K562 (cell line): ENCODE data around the gene MDN1. TPM values are rescaled to one million over a fixed set of nuclear protein-coding genes. Genes with fewer than 3 reads are reported as not detected.

Experiments used
- ATAC-seq: fragments of 200-7000 bp; cut with Tn5 transposase; 3 replicates; pipeline ENCODE4 v1.9.1; 2020; ENCODE audit warnings: moderate library complexity
- BruUV-seq: library from RNA; stranded (reverse); fragments of 400-500 nt; replicated peaks from 2 replicates; lab custom pipeline; 2021; lab: Mats Ljungman, UMichigan
- CTCF ChIA-PET: fragments of 300-600 bp; formaldehyde crosslinking; extraction: SDS; loops from one replicate; lab custom pipeline; 2021; ENCODE audit warnings: low intra/inter-chr PET ratio; lab: Yijun Ruan, JAX
- POLR2A ChIA-PET: fragments of 300-600, 350-650 bp; sonication (Branson Sonifier 250); formaldehyde crosslinking; extraction: SDS; loops from one replicate; lab custom pipeline; 2021; ENCODE audit warnings: antibody characterized with exemption, inconsistent platforms; lab: Yijun Ruan, JAX
- DNase-seq, 4 experiments: peaks; one replicate each; pipeline versions ENCODE4 v3.0.0 to v3.0.0-alpha.2; 2011 to 2018; ENCODE audit warnings: low spot score in 3 of 4, mixed read lengths in 3 of 4; ENCODE audit errors: extremely low read depth in 1 of 4
- FAIRE-seq: peaks from 2 replicates; lab custom pipeline; 2011; peaks lifted over from hg19 to GRCh38; lab: Jason Lieb, UNC
- H2AFZ ChIP-seq: 2 replicates; pipeline ENCODE4 v1.6.0; 2011; ENCODE audit warnings: low read depth, low read length, control low read depth, inconsistent platforms
- H3K27ac ChIP-seq: fragments of 200-600 bp; 3 replicates; pipeline ENCODE4 v1.8.0; 2011; ENCODE audit warnings: low read depth, mild to moderate bottlenecking, control low read depth, inconsistent platforms, low read length, moderate library complexity, mixed read lengths; ENCODE audit errors: extremely low read depth
- H3K27me3 ChIP-seq, 2 experiments: fragments of 300-600 bp in 1 of 2; 2 replicates in 1 of 2; 3 replicates in 1 of 2; pipeline versions ENCODE4 v1.6.0 to v1.8.0; 2011; ENCODE audit warnings: inconsistent platforms in 2 of 2, low read length in 2 of 2, mild to moderate bottlenecking in 1 of 2, mixed read lengths in 1 of 2, moderate library complexity in 1 of 2; ENCODE audit not compliant: control insufficient read depth in 2 of 2, insufficient read depth in 2 of 2
- H3K36me3 ChIP-seq: fragments of 300-600 bp; 3 replicates; pipeline ENCODE4 v1.8.0; 2011; ENCODE audit warnings: mild to moderate bottlenecking, low read length, inconsistent platforms; ENCODE audit not compliant: control insufficient read depth, insufficient read depth
- H3K4me1 ChIP-seq, 2 experiments: fragments of 200-600 bp in 1 of 2; replicated peaks in 1 of 2; 2 replicates in 1 of 2; 3 replicates in 1 of 2; pipeline versions ENCODE4 v1.5.1 to v1.8.0; 2011; ENCODE audit warnings: inconsistent platforms in 2 of 2, low read length in 2 of 2, mild to moderate bottlenecking in 1 of 2, mixed read lengths in 1 of 2, moderate library complexity in 1 of 2; ENCODE audit not compliant: control insufficient read depth in 2 of 2, insufficient read depth in 2 of 2
- H3K4me2 ChIP-seq: 2 replicates; pipeline ENCODE4 v1.6.1; 2011; ENCODE audit warnings: low read length, control low read depth, inconsistent platforms, mixed read lengths; ENCODE audit not compliant: insufficient read depth
- H3K4me3 ChIP-seq: fragments of 200-600 bp; sonication (generic), shearing (Covaris generic); 2 replicates; pipeline ENCODE4 v1.5.1; 2016; ENCODE audit warnings: control low read depth, inconsistent platforms
- H3K79me2 ChIP-seq: fragments of 200-600 bp; 3 replicates; pipeline ENCODE4 v1.8.0; 2011; ENCODE audit warnings: low read length, inconsistent platforms; ENCODE audit not compliant: control insufficient read depth, insufficient read depth
- H3K9ac ChIP-seq, 2 experiments: 2 replicates each; pipeline versions ENCODE4 v1.6.0 to v1.6.1; 2011; ENCODE audit warnings: low read depth in 2 of 2, low read length in 2 of 2, control low read depth in 1 of 2, inconsistent platforms in 1 of 2, mild to moderate bottlenecking in 1 of 2, mixed read lengths in 1 of 2; ENCODE audit not compliant: insufficient read depth in 1 of 2
- H3K9me1 ChIP-seq: one replicate; pipeline ENCODE4 v1.6.0; 2011; ENCODE audit warnings: inconsistent platforms, mild to moderate bottlenecking, low read length, moderate library complexity; ENCODE audit not compliant: control insufficient read depth, insufficient read depth
- H3K9me3 ChIP-seq: replicated peaks from 2 replicates; pipeline ENCODE4 v1.5.1; 2011; ENCODE audit warnings: low read depth, low read length, inconsistent platforms; ENCODE audit not compliant: control insufficient read depth, insufficient read depth
- H4K20me1 ChIP-seq: replicated peaks from 2 replicates; pipeline ENCODE4 v1.6.1; 2011; ENCODE audit warnings: low read length, inconsistent platforms, mixed read lengths; ENCODE audit not compliant: control insufficient read depth, insufficient read depth
- CBX2 ChIP-seq: fragments of 200-600 bp; sonication (generic); IDR thresholded peaks from one replicate; pipeline ENCODE4 v1.6.1; 2012; ENCODE audit warnings: mild to moderate bottlenecking, low read length, inconsistent platforms; ENCODE audit not compliant: insufficient read depth, poor library complexity, severe bottlenecking
- E2F3 ChIP-seq: fragments of 250-450 bp; sonication (Bioruptor Pico); IDR thresholded peaks from 2 replicates; pipeline ENCODE4 v1.4.0; 2020; ENCODE audit warnings: mild to moderate bottlenecking
- GATA2 ChIP-seq: sonication (generic); formaldehyde crosslinking; IDR thresholded peaks from 2 replicates; pipeline ENCODE4 v1.4.0; 2020; ENCODE audit warnings: mild to moderate bottlenecking, missing genetic modification reagents
- PCBP2 ChIP-seq: fragments of 200-400 bp; formaldehyde crosslinking; IDR thresholded peaks from 2 replicates; pipeline ENCODE4 v1.6.1; 2018; ENCODE audit warnings: low read length, low read depth, mild to moderate bottlenecking, moderate library complexity; ENCODE audit not compliant: poor library complexity, severe bottlenecking
- RBM39 ChIP-seq: fragments of 200-400 bp; formaldehyde crosslinking; optimal IDR thresholded peaks from 2 replicates; pipeline ENCODE3; 2018; ENCODE audit warnings: low read depth, low read length
- SIN3B ChIP-seq: fragments of 450-650 bp; IDR thresholded peaks from 2 replicates; pipeline ENCODE4 v1.6.1; 2017; ENCODE audit warnings: low read depth, mild to moderate bottlenecking, moderate library complexity
- SPI1 ChIP-seq: IDR thresholded peaks from 2 replicates; pipeline ENCODE4 v1.6.1; 2011; ENCODE audit warnings: low read depth, low read length, control low read depth, borderline replicate concordance
- TARDBP ChIP-seq: fragments of 450-650 bp; IDR thresholded peaks from 2 replicates; pipeline ENCODE4 v1.6.1; 2016
- THRAP3 ChIP-seq: fragments of 450-650 bp; IDR thresholded peaks from 2 replicates; pipeline ENCODE4 v1.6.1; 2016; ENCODE audit warnings: mild to moderate bottlenecking, inconsistent platforms, borderline replicate concordance
- ZNF436 ChIP-seq: fragments of 250-450, 450-650 bp; sonication (Bioruptor Pico); formaldehyde crosslinking; IDR thresholded peaks from 2 replicates; pipeline ENCODE4 v1.7.0; 2020; ENCODE audit warnings: mild to moderate bottlenecking
- whole genome bisulfite sequencing: fragments of 100-300 bp; shearing (Covaris generic); methylation state at CpG from one replicate; pipeline ENCODE4 v1.1.6; 2016; ENCODE audit warnings: low coverage, mixed read lengths; ENCODE audit not compliant: insufficient coverage; ENCODE audit errors: missing lambda C conversion rate; 5-methylcytosine and 5-hydroxymethylcytosine counted together
- in situ Hi-C: fragments of 300-500 bp; cut with MboI; formaldehyde crosslinking; loops from 4 replicates; pipeline ENCODE4 v1.15.0; 2018; ENCODE audit warnings: inconsistent platforms, mixed read lengths
- intact Hi-C: fragments of 100-400 bp; cut with micrococcal nuclease; formaldehyde crosslinking; loops from 2 replicates; pipeline ENCODE4 v1.14.2; 2022
- polyA plus RNA-seq, 8 experiments: library from polyadenylated mRNA; depleted of rRNA in 4 of 8; stranded (reverse) in 5 of 8; unstranded in 3 of 8; fragments of >200 nt; fragmentation: Nextera tagmentation in 2 of 8; fragmentation: Illumina TruSeq in 1 of 8; extraction: Ambion mirVana in 2 of 8; extraction: Trizol in 1 of 8; gene quantifications; 2 replicates each; pipeline versions ENCODE4 v1.2.1 to v1.2.3, GENCODE V29; 2011 to 2014; ENCODE audit warnings: inconsistent platforms in 1 of 8, missing spikeins in 1 of 8
- total RNA-seq, 7 experiments: library from RNA; depleted of rRNA in 6 of 7; stranded (reverse); fragments of >200 nt in 6 of 7; fragmentation: Illumina TruSeq in 2 of 7; extraction: Trizol in 2 of 7; gene quantifications; 2 replicates each; pipeline versions ENCODE4 v1.2.1 to v1.2.3, GENCODE V29; 2011 to 2021; ENCODE audit warnings: low replicate concordance in 1 of 7
- TF ChIP-seq, protein P1 (sequence below), 2 experiments: fragments of 250-450 bp in 1 of 2; fragments of 450-650 bp in 1 of 2; sonication (Bioruptor Pico) in 1 of 2; IDR thresholded peaks; 2 replicates each; pipeline versions ENCODE4 v1.6.1 to v1.8.0; 2016 to 2021; ENCODE audit warnings: mild to moderate bottlenecking in 2 of 2, moderate library complexity in 2 of 2, missing compliant biosample characterization in 1 of 2, missing genetic modification characterization in 1 of 2
- TF ChIP-seq, protein P2 (sequence below): sonication (generic); formaldehyde crosslinking; IDR thresholded peaks from 2 replicates; pipeline ENCODE4 v1.8.1; 2022; ENCODE audit warnings: missing genetic modification reagents
- TF ChIP-seq, protein P3 (sequence below): sonication (generic); formaldehyde crosslinking; IDR thresholded peaks from 2 replicates; pipeline ENCODE4 v1.8.0; 2022; ENCODE audit warnings: missing genetic modification reagents, mild to moderate bottlenecking, borderline replicate concordance

The MDN1 gene
- total and polyA plus RNA-seq, 9 of the 15 experiments (the other 6 are each of a cell fraction or from before 2014, with no cell fraction given) = 25.6 to 93.6 (median 43.0) TPM

DNA sequence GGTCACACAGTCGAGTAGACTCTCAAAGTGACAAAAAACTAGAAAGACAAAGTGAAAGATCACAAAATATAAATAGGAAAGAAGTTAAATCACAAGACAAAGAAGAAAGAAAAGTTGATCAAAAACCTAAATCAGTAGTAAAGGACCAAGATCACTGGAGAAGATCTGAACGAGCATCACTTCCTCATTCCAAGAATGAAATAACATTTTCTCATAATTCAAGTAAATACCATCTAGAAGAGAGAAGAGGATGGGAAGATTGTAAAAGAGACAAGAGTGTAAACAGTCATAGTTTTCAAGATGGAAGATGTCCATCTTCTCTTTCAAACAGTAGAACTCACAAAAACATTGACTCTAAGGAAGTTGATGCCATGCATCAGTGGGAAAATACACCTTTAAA, 43.1 kb upstream of the MDN1 start:
- H3K27ac ChIP-seq = no peak overlapping the region
- no peaks in the 10 kb centered on the region for H3K4me1 ChIP-seq
- no peak overlapping the region for H2AFZ ChIP-seq
- POLR2A ChIA-PET = no interaction called here
- in situ Hi-C loops = no loop called here
- peaks cover 81% of the 10 kb centered on the region for H3K36me3 ChIP-seq
- no peaks in the 10 kb centered on the region for H3K79me2 ChIP-seq
- no peak overlapping the region for H3K9ac ChIP-seq
- ATAC-seq (no peak), FAIRE-seq (peak; percentile 37), DNase-seq (no peak)
- no peak overlapping the region for H3K4me3 ChIP-seq
- H4K20me1 ChIP-seq = no peaks in the 10 kb centered on the region
- TF ChIP-seq THRAP3 = no peak
- peak; percentile 40; the same call in 1 of the 2 replicates for TF ChIP-seq SPI1
- H3K9me1 ChIP-seq = no peaks in the 10 kb centered on the region
- peaks cover 11% of the 10 kb centered on the region for H3K9me3 ChIP-seq
- CTCF ChIA-PET = no interaction called here
- H3K4me2 ChIP-seq = no peak overlapping the region
- H3K27me3 ChIP-seq = no peaks in the 10 kb centered on the region
- TSS peak; percentile 31 for BruUV-seq
- intact Hi-C loops = no loop called here
- WGBS = 61% methylated on average over 2 of the region's 2 CpGs

DNA sequence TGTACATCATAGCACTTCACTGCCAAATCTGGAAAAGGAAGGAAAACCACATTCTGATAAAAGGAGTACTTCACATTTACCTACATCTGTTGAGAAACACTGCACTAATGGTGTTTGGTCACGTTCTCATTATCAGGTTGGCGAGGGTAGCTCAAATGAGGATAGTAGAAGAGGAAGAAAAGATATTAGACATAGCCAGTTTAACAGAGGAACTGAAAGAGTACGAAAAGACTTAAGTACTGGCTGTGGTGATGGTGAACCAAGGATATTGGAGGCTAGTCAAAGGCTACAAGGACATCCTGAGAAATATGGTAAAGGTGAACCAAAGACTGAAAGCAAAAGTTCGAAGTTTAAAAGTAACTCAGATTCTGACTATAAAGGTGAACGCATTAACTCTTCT, 42.7 kb upstream of the MDN1 start:
- Histone ChIP-seq H3K4me3 (no peak overlapping the region), H3K9me3 (peaks cover 11% of the 10 kb centered on the region), H3K4me1 (no peaks in the 10 kb centered on the region), H4K20me1 (no peaks in the 10 kb centered on the region), H3K27me3 (no peaks in the 10 kb centered on the region), H3K9me1 (no peaks in the 10 kb centered on the region)
- no TSS peak for BruUV-seq
- DNase-seq = no peak
- TF ChIP-seq E2F3 (CRISPR knock-in tag) = no peak
- no peak for TF ChIP-seq GATA2 (CRISPR knock-in tag)
- no peak for TF ChIP-seq PCBP2
- no peak for TF ChIP-seq TARDBP
- TF ChIP-seq, protein P1, sequence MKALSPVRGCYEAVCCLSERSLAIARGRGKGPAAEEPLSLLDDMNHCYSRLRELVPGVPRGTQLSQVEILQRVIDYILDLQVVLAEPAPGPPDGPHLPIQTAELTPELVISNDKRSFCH (CRISPR knock-in tag; IDR thresholded peaks at IDR 0.05) = no peak
- TF ChIP-seq, protein P1 (tag; IDR thresholded peaks at IDR 0.05) = no peak
- TF ChIP-seq SIN3B = no peak
- TF ChIP-seq ZNF436 (CRISPR knock-in tag) = no peak
- TF ChIP-seq CBX2 = no peak
- TF ChIP-seq RBM39 = no peak
- TF ChIP-seq, protein P2, sequence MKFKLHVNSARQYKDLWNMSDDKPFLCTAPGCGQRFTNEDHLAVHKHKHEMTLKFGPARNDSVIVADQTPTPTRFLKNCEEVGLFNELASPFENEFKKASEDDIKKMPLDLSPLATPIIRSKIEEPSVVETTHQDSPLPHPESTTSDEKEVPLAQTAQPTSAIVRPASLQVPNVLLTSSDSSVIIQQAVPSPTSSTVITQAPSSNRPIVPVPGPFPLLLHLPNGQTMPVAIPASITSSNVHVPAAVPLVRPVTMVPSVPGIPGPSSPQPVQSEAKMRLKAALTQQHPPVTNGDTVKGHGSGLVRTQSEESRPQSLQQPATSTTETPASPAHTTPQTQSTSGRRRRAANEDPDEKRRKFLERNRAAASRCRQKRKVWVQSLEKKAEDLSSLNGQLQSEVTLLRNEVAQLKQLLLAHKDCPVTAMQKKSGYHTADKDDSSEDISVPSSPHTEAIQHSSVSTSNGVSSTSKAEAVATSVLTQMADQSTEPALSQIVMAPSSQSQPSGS = no peak
- TF ChIP-seq, protein P3, sequence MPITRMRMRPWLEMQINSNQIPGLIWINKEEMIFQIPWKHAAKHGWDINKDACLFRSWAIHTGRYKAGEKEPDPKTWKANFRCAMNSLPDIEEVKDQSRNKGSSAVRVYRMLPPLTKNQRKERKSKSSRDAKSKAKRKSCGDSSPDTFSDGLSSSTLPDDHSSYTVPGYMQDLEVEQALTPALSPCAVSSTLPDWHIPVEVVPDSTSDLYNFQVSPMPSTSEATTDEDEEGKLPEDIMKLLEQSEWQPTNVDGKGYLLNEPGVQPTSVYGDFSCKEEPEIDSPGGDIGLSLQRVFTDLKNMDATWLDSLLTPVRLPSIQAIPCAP (CRISPR knock-in tag) = no peak
- TF ChIP-seq, all 486 proteins: peak for 0
- no peak for ATAC-seq
- Histone ChIP-seq H3K4me2 (no peak overlapping the region), H3K27ac (no peak overlapping the region), H2AFZ (no peak overlapping the region), H3K36me3 (peaks cover 80% of the 10 kb centered on the region), H3K79me2 (no peaks in the 10 kb centered on the region), H3K9ac (no peak overlapping the region)
- CTCF ChIA-PET = no interaction called here
- in situ Hi-C loops = no loop called here
- intact Hi-C loops = no loop called here
- WGBS = 98% methylated on average over 5 of the region's 5 CpGs
- FAIRE-seq = no peak
- POLR2A ChIA-PET = no interaction called here
